GM21390 (cell line): Measurements from ENCODE around the gene KIF1A.
A peak's percentile ranks its signal among the peaks of the same experiment; 100 is the strongest.
"Not testable (repeated sequence)": the region's sequence is repeated elsewhere in the genome, so short reads cannot be mapped to it uniquely, and the experiment has no call there.

Experiments used
- ATAC-seq: cut with Tn5 transposase; IDR thresholded peaks from one replicate; pipeline ENCODE4 v1.9.1; 2021; ENCODE audit not compliant: unreplicated experiment

KIF1A gene

DNA sequence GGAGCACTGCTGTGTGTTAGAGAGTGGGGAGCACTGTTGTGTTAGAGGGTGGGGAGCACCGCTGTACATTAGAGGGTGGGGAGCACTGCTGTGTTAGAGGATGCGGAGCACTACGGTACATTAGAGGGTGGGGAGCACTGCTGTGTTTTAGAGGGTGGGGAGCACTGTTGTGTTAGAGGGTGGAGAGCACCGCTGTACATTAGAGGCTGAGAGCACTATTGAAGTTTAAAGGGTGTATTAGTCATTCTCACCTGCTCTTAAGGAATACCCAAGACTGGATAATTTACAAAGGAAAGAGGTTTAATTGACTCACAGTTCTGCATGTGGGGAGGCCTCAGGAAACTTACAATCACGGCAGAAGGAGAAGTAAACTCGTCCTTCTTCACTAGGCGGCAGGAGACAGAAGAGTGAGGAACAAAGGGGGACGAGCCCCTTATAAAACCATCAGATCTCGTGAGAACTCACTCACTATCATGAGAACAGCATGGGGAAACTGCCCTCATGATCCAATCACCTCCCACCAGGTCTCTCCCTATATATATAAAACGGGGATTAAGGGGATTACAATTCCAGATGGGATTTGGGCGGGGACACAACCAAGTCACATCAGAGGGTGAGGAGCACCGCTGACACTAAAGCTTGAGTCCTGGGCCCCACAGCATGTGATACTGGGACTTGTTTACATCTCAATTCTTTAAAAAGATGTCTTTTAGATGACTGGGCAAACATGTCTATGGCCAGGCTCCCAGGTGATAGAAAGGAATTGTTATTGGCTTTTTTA, 29.1 kb upstream of the KIF1A start:
- no peak for ATAC-seq

DNA sequence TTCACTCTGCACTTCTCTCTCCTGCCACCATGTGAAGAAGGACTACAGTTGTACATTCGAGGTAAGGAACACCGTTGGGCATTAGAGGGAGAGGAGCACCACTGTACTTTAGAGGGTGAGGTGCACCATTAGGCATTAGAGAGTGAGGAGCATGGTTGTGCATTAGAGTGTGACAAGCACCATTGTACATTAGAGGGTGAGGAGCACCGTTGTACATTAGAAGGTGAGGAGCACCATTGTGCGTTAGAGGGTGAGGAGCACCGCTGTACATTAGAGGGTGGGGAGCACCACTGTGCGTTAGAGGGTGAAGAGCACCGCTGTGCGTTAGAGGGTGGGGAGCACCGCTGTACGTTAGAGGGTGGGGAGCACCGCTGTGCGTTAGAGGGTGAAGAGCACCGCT, 27.8 kb upstream of the KIF1A start:
- ATAC-seq, result no peak

DNA sequence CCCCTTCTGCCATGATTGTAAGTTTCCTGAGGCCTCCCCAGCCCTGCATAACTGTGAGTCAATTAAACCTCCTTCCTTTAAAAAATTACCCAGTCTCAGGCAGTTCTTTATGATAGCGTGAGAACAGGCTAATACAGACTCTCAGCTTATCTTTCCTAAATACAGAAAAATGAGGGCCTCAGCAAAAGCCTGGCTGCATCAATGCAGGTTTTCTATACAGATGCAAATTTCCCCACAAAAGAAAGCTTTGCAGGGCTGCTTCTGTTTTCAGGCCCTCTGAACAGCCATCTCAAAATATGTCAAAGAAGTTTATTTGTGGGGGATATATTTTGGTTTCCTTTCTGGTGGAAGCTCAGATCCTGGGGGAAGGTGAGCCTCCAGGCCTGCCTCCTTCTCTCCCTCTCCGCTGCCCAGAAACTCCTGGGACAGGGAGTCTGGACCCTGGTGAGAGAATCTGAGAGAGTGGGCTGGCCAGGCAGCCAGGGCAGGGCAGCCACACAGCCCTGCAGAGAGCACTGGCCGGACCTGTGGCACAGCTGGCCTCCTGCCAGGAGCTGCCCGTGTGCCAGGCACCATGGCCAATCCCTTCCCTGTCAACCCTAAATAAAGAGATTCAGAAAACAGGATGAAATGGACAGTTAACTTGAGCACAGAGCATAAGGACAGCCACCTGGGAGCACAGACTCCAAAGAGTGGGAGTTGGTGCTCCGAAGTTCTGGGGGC, 27.0 kb upstream of the KIF1A start:
- no peak for ATAC-seq

DNA sequence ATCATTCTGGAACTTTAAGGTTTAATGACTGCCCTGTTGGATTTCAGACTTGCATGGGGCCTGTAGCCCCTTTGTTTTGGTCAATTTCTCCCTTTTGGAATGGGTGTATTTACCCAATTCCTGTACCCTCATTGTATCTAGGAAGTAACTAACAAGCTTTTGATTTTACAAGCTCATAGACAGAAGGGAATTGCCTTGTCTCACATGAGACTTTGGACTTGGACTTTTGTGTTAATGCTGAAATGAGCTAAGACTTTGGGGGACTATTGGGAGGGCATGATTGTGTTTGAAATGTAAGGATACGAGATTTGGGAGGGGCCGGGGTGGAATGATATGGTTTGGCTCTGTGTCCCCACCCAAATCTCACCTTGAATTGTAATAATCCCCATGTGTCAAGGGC, 26.3 kb upstream of the KIF1A start:
- ATAC-seq, result not testable (repeated sequence)

DNA sequence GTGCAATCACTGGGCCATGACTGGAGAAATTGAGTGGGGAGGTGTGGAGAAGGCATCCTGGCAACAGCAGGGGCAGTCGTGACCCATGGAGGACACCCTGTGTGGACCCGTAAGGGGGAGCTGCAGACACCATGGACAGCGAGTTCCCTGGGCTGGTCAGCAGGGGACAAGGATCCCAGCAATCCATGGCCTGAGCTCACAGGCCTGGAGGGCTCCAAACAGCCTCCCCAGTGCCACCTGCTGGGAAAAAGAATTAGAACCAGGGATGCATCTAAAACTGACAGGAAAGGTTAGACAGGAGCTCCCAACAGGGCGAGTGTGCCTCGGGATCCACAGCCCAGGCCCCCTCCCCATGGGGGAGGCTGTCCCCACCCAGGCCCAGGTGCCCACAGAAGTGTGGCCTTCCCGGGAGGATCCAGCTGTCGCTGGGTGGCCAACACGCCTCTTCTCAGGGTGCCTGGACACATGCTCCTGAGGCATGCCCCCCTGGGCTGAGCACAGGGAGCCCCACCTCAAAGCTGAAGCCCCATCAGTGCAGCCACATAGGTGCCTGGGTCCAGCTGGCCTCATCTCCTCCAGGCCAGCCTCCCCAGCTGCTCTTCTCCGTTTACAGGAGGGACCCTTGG, 20.5 kb upstream of the KIF1A start:
- no peak for ATAC-seq

DNA sequence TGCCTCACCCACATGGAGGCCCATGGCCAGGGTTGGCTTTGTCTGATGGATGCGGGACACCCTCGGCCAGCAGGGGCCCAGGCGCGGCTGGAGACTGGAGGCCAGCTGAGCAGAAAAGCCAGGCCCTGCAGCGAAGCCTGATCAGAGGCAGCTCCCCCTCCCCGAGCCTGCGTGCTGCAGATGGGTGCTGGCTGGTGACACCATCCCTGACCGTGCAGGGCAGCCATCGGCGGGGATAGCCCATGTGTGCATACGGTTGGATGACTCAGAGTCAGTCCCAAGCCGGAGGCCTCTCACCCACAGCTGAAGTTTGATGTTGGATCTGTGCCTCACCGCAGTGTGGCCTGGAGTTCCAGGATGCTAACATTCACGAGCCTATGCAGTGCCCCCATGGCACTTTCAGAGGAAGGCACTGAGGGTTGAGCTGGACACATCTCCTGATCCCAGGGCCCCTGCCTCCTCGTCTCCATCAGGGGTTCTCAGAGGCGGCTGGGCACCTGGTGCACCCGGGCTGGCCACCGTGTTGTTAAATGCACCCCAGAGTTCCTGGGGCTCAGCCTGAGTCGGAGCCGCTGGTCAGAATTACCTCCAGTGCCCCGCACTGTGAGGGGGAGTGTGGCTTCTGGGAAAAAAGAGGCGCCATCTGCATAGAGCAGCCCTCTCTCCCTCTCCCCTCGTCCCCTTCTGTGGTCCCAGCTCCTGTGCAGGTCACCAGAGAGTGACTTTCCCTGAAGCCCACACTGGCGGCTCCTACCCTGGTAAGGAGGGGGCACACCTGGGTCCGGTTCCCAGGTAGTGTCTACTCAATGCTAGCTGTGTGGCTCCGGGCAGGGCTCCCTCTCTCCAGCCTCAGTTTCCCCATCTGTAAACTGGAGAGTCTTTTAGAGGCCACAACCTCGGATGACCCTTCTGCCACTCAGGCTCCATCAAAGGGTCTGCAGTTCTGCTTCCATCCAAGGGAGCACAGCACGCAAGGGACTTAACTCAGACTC, 19.4 kb upstream of the KIF1A start:
- ATAC-seq, result no peak

DNA sequence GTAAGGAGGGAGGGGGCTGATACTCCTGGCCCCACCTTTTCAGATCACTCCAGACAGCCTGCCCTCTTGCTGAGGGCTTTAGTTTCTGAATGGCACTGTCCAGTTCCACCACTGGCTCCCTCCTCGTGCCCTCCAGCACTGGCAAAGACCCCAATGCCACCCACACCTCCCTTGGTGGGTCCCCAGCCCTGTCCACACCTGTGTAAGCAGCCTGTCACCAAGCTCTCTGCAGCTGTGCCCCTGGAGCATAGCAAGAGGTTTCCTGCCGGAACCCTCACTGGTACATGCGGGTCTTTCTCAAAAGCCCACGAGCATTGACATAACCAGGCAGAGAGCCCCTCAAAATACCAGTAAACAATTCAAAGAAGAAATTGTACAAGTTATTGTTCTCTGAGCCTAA, 17.6 kb upstream of the KIF1A start:
- ATAC-seq, result no peak

DNA sequence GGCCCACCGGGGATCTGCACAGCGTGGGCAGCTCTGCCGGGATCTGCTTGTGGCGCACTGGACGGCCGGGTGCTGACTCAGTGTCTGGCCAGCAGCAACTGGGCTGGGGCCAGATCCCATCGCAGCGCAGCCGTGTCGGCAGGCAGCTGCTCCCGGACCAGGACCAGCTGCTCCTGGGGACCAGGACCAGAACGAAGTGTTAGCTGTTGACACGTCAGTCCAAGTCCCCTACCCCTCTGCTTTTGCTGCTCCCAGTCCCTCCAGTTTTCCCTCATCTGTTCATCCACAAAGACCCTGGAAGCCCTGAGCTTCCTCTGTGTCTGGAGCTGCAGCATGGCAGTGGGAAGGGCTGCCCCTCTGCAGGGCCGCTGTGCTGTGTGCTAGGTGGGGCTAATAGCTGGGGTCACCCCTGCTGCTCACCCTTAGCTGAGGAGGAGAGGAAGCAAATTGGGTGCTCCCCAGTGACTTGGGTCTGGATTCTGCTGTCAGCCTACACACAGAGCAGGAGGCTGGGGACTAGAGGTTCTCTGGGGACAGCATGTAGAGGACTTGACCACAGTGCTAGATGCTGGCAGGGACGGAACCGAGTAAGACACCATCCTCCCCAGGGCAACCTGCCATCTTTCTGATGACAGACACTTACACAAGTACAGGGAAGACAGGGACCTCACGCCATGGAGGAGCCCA, 16.9 kb upstream of the KIF1A start:
- no peak for ATAC-seq

DNA sequence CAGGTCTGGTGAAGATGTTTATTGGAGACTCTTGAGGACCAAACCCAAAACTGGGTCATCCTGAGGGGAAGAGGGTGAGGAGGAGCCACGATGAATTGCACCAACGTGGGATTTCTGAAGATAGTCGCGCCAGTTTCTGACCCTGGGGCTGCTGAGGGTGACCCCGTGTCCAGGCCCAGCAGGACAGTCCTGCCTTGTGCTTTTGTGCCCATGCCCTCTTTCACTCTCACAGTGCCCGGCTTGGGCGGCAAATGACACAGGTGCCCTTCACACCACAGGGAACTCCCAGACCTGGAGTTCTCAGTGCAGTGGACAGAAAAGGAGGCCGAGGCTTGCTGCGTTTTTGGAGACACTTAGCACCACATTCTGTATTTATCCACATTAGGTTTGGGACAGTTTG, 15.5 kb upstream of the KIF1A start:
- no peak for ATAC-seq

DNA sequence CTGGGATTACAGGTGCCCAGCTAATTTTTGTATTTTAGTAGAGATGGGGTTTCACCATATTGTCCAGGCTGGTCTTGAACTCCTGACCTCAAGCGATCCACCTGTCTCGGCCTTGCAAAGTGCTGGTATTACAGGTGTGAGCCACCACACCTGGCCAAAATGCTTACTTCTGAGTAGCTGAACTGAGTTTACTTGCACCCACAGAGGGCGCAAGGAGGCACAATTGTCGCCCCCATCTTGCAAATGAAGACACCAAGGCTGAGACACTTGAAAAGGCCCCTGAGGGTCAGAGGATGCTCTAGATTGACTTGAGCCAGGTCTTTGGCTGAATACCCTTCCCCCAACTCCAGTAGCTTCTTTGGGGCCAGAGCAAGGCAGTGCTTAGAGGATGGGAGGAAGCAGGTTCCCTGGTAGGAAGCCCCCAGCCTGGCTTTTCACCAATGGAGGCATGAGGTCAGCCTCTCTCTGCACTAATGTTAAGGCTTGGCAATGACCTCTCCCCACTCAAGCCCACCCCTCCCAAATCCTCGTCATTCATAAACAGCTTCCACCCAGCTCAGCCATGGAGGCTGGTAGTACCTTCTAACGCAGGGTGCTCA, 14.5 kb upstream of the KIF1A start:
- ATAC-seq, result no peak

DNA sequence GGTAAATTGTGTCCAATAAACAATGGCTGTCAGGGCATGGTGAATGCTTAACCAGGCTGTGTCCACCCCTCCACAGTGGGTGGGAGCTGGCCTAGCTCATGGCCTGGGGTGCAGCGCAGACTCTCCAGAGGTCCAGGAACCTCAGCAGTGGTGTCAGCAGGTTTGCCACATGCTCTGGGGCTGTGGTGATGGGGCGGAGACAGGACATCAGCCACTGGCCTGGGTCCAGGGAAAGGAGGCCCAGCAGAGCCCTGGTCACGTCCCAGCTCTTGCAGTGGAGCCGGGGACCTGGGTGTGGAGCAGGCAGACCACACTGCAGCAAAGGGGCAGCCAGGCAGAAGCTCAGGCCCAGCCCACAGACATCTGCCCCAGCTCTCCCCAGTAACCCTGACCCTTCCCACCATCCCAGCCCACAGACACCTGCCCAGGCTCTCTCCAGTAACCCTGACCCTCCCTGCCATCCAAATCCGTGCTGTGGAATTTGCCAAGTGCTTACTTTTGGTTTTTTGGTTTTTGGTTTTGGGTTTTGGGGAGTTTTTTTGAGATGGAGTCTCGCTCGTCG, 13.8 kb upstream of the KIF1A start:
- no peak for ATAC-seq

DNA sequence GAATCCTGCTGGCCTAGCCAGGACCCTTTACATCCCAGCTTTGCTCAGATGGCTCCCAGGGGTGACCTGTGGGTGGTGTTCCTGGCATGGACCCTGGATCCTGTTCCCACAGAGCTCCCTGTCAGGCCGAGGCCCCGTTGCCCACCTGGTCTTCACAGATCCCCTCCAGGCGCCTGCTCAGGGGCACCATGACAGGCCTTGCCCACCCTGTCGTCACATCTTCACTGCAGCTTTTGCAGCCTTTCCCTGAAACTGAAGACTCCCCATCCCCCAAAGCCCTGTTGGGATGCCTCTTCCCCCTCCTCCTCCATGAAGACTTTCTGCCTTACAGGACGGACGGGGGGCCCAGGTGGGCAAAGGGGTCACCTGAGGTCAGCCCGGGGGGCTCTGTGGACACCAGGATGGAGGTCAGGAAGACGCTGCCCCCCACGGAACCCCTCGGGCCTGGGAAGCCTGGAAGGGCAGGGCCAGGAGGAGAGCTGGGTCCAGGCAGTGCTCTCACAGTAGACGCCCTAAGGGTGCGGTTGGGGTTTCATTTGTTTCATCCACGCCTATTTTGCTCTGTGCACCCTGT, 13.0 kb upstream of the KIF1A start:
- no peak for ATAC-seq

DNA sequence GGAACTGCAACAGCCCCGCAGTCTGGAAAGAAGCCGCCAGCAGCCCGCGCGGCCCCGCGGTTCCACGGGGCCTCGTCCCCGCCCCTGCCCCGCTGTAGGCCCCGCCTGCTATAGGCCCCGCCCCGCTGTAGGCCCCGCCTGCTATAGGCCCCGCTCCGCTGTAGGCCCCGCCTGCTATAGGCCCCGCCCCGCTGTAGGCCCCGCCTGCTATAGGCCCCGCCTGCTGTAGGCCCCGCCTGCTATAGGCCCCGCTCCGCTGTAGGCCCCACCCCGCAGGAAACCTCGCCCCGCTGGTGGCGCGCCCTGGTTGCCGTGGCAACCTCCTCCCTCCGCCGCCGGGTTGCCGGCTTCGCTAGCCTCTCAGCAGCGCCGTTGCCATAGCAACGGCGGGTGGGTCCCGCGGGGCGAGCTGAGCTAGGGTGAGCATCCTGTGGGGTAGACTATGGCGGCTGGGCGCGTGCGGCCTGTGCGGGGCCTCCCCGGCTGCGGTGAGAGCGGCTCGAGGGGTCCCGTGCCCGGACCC, 12.2 kb upstream of the KIF1A start:
- ATAC-seq, result peak; percentile 85

DNA sequence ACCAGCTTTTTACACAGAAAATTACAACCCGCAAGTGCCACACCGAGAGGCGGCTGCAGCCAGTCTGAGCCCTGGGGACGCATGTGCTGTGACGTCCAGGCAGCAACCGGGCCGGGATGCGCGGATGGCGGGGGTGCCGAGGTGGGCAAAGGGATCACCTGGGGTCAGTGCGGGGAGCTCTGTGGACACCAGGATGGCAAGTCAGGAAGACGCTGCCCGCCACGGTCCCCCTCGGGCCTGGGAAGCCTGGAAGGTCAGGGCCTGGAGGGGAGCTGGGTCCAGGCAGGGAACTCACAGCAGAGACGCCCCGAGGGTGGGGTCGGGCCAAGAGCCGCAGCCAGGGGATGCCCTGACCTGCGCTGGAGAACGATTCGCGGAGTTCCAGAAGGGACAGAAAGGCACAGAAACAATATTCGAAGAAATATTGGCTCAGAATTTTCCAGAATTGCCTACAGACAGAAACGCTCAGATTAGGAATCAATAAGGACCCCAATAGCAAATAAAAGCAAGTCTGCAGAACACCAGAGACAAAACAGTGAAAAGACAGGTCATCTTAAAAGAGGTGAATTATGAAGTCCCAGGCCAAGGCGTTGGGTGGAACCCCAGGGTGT, 11.7 kb upstream of the KIF1A start:
- ATAC-seq, result no peak

DNA sequence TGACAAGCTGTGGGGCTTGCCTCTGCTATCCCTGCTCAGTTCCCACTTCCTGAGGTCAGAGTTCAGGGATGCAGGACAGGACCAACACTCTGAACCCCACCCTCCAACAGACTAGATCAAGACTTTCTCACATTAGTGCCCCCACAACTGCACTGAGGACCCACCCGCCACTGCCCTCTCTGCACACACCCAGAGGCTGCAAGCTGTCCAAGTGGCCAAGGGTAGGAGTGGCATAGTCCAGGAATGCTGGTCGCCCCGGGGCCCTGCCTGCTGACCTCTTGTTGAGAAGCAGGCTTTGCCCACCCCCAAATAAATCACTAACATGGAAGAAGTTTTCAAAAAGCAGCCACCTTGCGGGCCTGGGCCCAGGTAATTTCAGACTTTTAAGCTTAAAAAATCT, 5.5 kb upstream of the KIF1A start:
- no peak for ATAC-seq

DNA sequence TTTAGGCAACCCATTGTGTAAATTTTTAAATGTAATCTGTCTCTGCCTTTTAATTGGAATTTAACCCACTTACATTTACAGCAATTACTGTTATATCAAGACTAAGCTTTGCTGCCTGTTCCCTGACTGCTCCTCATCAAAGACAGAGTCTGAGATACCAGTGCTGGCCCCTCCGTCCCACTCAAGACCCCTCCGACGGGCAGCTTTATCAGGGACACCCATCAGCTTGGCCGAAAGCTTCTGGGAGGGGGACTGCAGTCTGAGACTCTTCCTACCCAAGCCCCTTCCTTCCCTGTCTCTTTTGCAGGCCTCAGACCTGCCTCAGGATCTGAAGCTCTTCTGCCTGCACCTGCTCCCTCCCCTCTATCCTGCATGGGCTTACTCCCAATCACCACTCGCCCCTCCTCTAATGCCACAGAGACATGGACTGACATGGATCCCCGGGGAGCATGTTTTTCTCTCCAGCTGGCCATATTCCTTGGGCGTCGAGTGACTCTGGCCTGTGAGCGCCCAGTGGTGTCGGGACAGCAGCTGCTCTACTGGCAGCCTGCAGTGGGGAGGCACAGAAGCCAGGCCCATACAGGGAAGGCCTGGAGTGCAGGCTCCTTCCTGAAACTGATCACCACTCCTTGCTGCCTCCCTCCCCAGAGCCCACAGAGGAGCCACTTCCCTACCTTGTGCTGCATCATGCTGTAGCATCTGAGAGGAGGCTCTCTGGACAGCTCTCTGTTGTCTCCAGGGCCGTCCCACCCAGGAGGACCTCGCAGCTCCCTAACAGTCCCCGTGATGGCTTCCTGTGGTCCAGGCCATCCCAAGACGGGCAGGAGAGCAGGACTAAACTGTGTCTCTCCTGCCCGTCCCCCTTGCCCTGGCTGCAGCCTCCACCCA, 3.7 kb upstream of the KIF1A start:
- ATAC-seq, result no peak

DNA sequence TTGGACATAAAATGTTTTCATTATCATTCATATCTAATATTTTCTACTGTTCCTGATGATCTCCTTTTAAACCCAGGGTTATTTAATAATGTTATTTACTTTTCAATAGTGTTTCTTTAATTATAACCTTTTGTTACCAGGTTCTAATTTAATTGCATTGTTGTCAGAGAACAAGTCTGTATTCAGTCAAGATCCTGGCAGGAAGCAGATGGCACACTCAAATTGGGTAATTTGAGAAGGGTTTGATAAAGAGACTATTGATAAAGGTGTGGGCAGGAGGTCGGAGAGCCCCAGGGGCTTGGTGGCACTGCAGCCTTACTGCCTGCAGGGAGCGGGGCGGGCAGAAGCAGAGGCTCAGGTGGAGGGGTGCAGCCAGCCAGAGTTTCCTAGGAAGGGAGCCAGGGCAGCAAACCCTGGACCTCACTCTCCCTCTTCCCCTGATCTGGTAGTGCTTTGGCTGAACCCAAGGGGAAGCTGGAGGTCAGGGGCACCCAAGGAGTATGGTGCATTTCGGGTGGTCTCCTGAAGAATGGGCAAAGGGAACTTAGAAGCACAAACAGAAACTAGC, 2.3 kb upstream of the KIF1A start:
- ATAC-seq, result no peak
